ENCODE measurements around the gene TMEM61.
"Not testable (repeated sequence)": the region's sequence is repeated elsewhere in the genome, so short reads cannot be mapped to it uniquely, and the experiment has no call there.

The TMEM61 gene

DNA sequence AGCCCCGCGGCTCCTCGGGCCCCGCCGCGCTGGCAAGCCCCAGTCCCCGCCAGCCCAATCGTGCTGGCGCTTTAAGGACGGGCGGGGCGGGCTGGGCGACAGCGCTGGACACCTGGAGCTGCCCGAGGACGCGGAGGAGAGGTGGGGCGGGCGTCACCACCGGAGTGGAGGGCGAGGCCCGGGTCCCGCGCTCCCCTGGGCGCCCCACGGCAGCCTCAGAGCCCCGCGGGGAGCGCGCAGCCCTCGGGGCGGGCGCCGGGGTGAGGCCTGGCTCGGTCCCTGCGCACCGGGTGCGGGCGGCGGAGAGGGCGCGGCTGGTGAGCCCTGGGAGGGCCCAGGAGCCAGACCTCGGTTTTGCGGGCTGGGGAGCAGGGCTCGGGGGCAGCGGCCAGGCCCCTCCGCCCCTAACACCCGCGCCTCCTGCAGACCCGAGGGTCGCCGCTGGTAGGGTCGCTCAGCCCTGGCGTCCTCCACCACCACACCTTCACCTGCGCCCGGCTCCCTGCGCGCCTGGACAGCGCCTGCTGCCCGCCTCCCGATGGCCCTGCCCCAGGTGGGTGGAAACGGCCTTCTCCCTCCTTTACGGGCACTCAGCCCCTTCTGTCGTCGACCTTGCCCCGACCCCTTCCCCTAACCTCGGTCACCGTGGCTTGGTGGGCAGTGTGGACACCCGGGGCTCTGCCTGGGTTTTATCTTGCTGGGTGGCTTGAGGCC lies at the start of gene TMEM61:
Gene TMEM61, plus strand, starts transcription at position 101 of the 714 bp plus-strand sequence. Its CDS starts 438 bp downstream, at position 539.
- H3K4me1 Mint-ChIP-seq (ENCODE audit: low read depth), result no peaks in the 10 kb centered on the region
- H3K36me3 Mint-ChIP-seq (ENCODE audit: low read depth), result no peaks in the 10 kb centered on the region
- H3K27ac Mint-ChIP-seq, result no peak within 1 kb of the TSS
- no peaks in the 10 kb centered on the region for H3K9me3 Mint-ChIP-seq
- no peak within 1 kb of the TSS for H3K4me3 Mint-ChIP-seq
- H3K27me3 Mint-ChIP-seq, result peaks cover 36% of the 10 kb centered on the region

DNA sequence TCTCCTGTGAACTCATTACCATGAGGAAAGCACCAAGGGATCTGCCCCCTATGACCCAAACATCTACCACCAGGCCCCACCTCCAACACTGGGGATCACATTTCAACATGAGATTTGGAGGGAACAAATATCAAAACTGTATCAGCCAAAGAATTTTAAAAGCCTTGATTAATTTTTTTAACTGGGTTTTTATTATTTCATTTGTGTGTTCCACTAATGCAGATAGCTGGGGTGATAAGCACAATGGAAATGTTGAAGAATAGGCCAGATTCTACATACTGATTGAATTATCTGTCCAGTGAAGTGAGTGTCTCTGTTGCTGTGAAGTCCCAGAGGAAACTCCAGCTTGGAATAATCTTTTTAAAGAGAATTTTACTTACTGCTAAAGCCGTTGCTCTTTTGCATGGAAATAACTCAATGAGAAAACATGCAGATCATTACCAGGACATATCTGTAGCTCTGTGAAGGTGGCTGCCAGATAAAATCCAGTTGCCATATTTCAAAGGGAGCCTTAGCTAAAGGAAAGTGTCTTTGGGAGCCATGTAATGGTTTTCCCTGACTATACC lies 49.1 kb upstream of the TMEM61 start:
- no peaks in the 10 kb centered on the region for H3K9me3 Mint-ChIP-seq
- peaks cover 20% of the 10 kb centered on the region for H3K27me3 Mint-ChIP-seq
- H3K4me3 Mint-ChIP-seq, result no peak overlapping the region
- H3K36me3 Mint-ChIP-seq (ENCODE audit: low read depth), result no peaks in the 10 kb centered on the region
- no peaks in the 10 kb centered on the region for H3K4me1 Mint-ChIP-seq (ENCODE audit: low read depth)
- H3K27ac Mint-ChIP-seq, result no peak overlapping the region

DNA sequence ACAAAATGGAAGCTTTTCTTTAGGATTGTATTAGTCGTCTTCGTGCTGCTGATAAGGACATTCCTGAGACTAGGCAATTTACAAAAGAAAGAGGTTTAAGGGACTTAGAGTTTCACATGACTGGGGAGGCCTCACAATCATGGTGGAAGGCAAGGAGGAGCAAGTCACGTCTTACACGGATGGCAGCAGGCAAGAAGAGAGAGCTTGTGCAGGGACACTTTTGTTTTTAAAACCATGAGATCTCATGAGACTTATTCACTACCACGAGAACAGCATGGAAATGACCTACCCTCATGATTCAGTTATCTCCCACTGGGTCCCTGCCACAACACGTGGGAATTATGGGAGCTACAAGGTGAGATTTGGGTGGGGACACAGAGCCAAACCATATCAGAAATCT lies 46.3 kb upstream of the TMEM61 start:
- H3K27me3 Mint-ChIP-seq, result peaks cover 20% of the 10 kb centered on the region
- H3K4me3 Mint-ChIP-seq, result not testable (repeated sequence)

DNA sequence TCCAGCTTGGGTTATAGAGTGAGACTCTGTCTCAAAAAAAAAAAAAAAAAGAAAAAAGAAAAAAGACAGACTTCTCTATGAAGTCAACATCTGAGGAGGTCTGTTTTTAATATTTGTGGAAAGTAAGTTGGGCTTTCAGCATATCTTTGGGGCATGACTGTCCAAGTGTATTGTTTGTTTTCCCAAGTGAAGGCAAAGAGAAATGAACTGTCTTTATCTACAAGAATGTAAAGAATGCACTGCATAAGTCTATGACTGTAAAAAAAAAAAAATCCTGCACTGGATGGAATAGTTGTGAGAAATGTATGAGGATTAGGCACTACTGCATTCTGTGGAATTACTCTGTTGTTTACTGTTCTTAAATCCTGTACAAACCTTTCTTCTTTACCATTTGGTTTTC lies 45.6 kb upstream of the TMEM61 start:
- peaks cover 20% of the 10 kb centered on the region for H3K27me3 Mint-ChIP-seq
- no peaks in the 10 kb centered on the region for H3K36me3 Mint-ChIP-seq (ENCODE audit: low read depth)
- peaks cover 10% of the 10 kb centered on the region for H3K4me1 Mint-ChIP-seq (ENCODE audit: low read depth)
- no peak overlapping the region for H3K4me3 Mint-ChIP-seq
- no peak overlapping the region for H3K27ac Mint-ChIP-seq
- H3K9me3 Mint-ChIP-seq, result no peaks in the 10 kb centered on the region

More for the DNA sequence above, 46.3 kb upstream of the TMEM61 start:
- not testable (repeated sequence) for H3K9me3 Mint-ChIP-seq; H3K36me3 Mint-ChIP-seq (ENCODE audit: low read depth); H3K27ac Mint-ChIP-seq; H3K4me1 Mint-ChIP-seq (ENCODE audit: low read depth)

DNA sequence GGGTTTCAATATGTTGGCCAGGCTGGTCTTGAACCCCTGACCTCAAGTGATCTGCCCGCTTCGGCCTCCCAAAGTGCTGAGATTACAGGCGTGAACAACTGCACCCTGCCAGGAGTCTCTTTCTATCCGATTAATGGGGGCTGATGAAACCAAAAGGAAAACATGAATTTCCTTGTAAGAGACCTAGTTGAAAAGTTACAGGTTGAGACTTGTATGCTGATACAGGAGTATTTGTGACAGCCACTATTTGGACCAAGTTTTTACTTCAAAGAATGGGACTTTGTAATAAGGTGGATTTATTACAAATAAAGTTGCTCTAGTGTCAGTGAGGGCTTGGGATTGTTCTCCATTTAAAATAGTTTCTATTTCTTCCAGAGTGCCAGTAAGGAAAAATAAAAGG lies 43.6 kb upstream of the TMEM61 start:
- Mint-ChIP-seq H3K36me3 (ENCODE audit: low read depth) (no peaks in the 10 kb centered on the region), H3K27me3 (peaks cover 20% of the 10 kb centered on the region), H3K27ac (no peak overlapping the region), H3K4me3 (no peak overlapping the region), H3K4me1 (ENCODE audit: low read depth) (peaks cover 11% of the 10 kb centered on the region), H3K9me3 (no peaks in the 10 kb centered on the region)

DNA sequence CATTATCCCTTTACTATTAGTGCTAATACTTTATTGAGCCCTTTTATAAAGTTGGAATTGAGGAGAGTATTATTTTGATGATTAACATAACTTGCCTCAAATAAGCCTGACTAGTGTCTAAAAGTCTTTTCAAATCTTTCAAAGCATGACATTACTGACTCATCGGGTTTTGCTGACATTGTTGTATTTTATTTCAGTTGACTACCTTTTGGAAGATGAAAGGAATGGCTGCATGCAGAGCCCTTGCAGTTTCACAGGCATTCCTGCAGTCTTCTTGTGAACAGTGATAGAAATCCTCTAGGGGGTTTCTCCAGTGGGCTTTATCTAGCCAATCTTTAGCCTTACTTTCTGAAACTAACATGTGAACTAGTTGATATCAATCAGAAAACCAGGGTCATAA lies 43.0 kb upstream of the TMEM61 start:
- Mint-ChIP-seq H3K4me1 (ENCODE audit: low read depth) (peaks cover 11% of the 10 kb centered on the region), H3K9me3 (no peaks in the 10 kb centered on the region), H3K27ac (no peak overlapping the region), H3K27me3 (peaks cover 20% of the 10 kb centered on the region), H3K4me3 (no peak overlapping the region), H3K36me3 (ENCODE audit: low read depth) (no peaks in the 10 kb centered on the region)

DNA sequence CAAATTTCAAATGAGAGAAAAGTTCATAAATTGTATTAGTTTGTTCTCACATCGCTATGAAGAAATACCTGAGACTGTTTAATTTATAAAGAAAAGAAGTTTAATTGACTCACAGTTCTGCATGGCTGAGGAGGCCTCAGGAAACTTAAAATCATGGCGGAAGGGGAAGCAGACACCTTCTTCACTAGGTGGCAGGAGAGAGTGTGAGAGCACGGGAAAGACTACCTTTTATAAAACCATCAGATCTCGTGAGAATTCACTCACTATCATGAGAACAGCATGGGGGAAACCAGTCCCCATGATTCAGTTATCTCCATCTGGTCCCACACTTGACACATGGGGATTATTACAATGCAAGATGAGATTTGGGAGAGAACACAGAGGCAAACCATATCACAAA lies 41.5 kb upstream of the TMEM61 start:
- not testable (repeated sequence) for H3K4me3 Mint-ChIP-seq; H3K9me3 Mint-ChIP-seq; H3K36me3 Mint-ChIP-seq (ENCODE audit: low read depth); H3K27ac Mint-ChIP-seq
- Mint-ChIP-seq H3K4me1 (ENCODE audit: low read depth) (peaks cover 11% of the 10 kb centered on the region), H3K27me3 (peaks cover 12% of the 10 kb centered on the region)

DNA sequence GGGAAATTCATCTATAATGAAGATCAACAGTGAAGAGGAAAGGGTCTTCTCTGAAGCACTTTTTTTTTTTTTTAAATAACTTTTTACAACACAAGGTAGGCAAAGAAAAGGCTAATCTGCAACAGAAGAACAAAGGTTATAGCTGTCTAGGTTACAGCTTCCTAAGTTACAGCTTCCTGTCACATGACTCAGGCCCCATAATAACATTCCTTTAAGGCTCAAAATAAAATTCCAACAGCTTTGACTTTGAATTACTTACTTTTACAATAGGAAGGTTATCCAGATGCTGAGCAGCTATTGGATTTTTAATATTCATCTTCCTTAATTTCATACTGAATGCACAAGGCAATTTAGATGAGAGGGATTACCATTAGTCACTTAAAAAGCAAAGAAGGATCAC lies 40.4 kb upstream of the TMEM61 start:
- H3K27ac Mint-ChIP-seq, result no peak overlapping the region
- H3K9me3 Mint-ChIP-seq, result no peaks in the 10 kb centered on the region
- peaks cover 6% of the 10 kb centered on the region for H3K27me3 Mint-ChIP-seq
- no peaks in the 10 kb centered on the region for H3K36me3 Mint-ChIP-seq (ENCODE audit: low read depth)
- H3K4me3 Mint-ChIP-seq, result no peak overlapping the region
- peaks cover 12% of the 10 kb centered on the region for H3K4me1 Mint-ChIP-seq (ENCODE audit: low read depth)

DNA sequence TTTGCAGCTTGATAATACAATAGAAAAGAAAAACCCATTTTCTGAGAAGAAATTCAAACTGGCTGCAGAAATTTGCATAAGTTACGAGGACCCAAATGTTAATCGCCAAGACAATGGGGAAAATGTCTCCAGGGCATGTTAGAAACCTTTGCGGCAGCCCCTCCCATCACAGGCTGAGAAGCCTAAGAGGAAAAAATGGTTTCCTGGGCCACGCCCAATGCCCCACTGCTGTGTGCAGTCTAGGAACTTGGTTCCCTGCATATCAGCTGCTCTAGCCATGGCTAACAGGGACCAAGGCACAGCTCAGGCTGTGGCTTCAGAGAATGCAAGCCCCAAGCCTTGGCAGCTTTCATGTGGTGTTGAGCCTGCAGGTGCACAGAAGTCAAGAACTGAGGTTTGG lies 37.5 kb upstream of the TMEM61 start:
- H3K4me1 Mint-ChIP-seq (ENCODE audit: low read depth), result peaks cover 16% of the 10 kb centered on the region
- no peak overlapping the region for H3K4me3 Mint-ChIP-seq
- H3K36me3 Mint-ChIP-seq (ENCODE audit: low read depth), result no peaks in the 10 kb centered on the region
- H3K27me3 Mint-ChIP-seq, result no peaks in the 10 kb centered on the region
- H3K9me3 Mint-ChIP-seq, result no peaks in the 10 kb centered on the region
- no peak overlapping the region for H3K27ac Mint-ChIP-seq

DNA sequence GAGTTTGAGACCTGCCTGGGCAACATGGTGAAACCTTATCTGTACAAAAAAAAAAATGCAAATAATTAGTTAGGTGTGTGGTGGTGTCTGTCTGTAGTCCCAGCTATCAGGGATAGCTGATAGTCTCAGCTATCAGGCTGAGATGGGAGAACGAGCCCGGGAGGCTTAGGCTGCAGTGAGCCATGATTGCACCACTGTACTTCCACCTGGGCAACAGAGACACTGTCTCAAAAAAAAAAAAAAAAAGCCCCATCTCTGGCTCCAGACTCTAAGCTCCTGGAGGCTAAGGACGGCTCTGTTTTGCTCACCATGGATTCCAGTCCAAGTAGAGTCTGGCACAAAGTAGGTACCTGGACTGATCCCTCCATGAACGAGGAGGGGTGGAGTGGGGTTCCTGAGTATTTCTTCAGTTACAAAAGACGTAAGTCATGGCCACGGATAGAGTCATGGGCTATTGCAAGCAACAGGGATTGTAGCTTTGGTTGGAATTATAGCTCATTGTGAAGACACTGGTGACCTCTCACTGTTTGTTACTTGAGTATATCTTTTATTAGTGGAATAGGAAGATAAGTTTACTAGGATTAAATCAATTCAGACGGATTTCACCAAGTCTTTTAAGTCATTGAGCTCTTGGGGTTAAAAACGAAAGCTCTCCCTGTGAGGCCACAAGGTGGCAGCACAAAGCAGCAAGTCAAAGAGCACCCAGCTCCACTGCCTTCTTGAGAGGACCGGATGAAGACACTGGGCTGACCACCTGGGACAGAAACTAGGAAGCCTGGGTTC lies 35.6 kb upstream of the TMEM61 start:
- peaks cover 7% of the 10 kb centered on the region for H3K4me1 Mint-ChIP-seq (ENCODE audit: low read depth)
- no peaks in the 10 kb centered on the region for H3K9me3 Mint-ChIP-seq
- H3K36me3 Mint-ChIP-seq (ENCODE audit: low read depth), result no peaks in the 10 kb centered on the region
- H3K27ac Mint-ChIP-seq, result no peak overlapping the region
- H3K27me3 Mint-ChIP-seq, result no peaks in the 10 kb centered on the region
- H3K4me3 Mint-ChIP-seq, result no peak overlapping the region

DNA sequence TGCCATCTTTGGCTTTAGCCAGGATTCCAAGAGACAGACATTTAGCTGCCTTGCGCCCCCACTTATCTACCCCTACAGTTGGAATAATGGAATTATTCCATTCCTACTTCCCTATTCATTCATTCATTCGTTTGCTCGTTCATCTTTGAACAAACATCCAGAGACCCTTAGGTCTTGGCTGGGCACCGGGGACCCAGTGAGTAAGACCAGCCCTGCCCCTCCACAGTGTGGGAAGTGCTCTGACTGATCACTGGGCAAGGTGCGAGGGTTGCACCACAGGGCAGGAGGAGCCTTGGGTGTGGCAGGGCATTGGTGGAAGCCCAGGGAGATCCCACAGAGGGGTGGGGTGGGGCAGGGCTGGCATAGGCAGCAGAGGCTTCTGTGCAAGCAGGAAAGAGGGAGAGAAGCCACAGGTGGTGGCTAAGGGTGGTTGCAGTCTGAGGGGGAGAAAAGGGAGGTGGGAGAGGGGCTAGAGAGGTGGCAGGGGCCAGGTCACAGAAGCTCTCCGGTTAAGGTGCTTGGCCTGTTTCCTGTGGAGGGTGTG lies 35.0 kb upstream of the TMEM61 start:
- H3K9me3 Mint-ChIP-seq, result no peaks in the 10 kb centered on the region
- H3K27ac Mint-ChIP-seq, result no peak overlapping the region
- no peaks in the 10 kb centered on the region for H3K36me3 Mint-ChIP-seq (ENCODE audit: low read depth)
- peaks cover 5% of the 10 kb centered on the region for H3K4me1 Mint-ChIP-seq (ENCODE audit: low read depth)
- H3K4me3 Mint-ChIP-seq, result no peak overlapping the region
- H3K27me3 Mint-ChIP-seq, result no peaks in the 10 kb centered on the region

DNA sequence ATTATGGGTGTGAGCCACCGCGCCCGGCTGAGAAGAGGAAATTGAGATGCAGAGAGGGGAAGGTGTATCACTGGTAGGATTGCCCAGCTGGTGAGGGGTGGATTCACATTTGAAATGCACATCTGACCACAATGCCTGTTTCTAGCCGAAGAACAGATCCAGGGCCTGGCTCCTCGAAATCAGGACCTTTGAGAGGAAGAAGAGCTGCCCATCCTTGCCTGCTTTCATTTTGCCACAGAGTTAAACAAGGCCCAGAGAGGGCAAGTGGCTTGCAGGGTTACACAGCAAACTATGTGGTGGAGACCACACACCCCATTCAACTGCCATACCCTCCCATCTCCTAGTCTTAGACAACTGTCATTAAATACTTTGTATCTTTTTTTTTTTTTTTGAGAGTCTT lies 32.9 kb upstream of the TMEM61 start:
- Mint-ChIP-seq H3K9me3 (no peaks in the 10 kb centered on the region), H3K4me1 (ENCODE audit: low read depth) (peaks cover 5% of the 10 kb centered on the region), H3K27ac (no peak overlapping the region), H3K36me3 (ENCODE audit: low read depth) (no peaks in the 10 kb centered on the region), H3K27me3 (no peaks in the 10 kb centered on the region), H3K4me3 (no peak overlapping the region)

DNA sequence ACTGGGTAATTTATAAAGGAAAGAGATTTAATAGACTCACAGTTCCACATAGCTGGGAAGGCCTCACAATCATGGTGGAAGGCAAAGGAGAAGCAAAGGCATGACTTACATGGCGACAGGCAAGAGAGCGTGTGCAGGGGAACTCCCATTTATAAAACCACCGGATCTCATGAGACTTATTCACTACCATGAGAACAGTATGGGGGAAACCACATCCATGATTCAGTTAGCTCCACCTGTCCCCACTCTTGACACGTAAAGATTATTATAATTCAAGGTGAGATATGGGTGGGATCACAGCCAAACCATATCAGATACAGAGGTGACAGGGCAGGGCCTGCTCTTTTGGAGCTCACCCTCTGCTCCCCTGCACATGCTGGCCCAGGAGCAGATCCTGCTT lies 31.4 kb upstream of the TMEM61 start:
- Mint-ChIP-seq H3K4me1 (ENCODE audit: low read depth) (peaks cover 5% of the 10 kb centered on the region), H3K27ac (no peak overlapping the region), H3K9me3 (no peaks in the 10 kb centered on the region), H3K36me3 (ENCODE audit: low read depth) (no peaks in the 10 kb centered on the region), H3K27me3 (no peaks in the 10 kb centered on the region), H3K4me3 (no peak overlapping the region)

DNA sequence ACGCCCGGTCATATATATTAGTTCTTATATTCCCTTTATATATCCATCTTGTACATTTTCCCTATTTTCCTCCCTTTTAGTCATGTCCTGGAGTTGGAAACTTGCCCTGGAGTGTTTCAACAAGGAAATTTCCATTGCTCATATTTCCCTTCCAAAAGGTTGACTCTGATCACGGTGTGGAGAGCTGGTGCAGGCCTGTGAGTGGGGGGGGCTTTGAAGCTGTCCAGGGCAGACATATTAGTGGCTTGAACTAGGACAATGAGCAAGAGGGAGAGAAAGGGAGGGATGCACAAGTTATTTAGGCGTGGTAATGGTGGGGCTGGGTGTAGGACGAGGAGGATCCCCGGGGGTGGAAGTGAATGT lies 30.4 kb upstream of the TMEM61 start:
- H3K27ac Mint-ChIP-seq, result no peak overlapping the region
- no peaks in the 10 kb centered on the region for H3K27me3 Mint-ChIP-seq
- H3K4me1 Mint-ChIP-seq (ENCODE audit: low read depth), result peaks cover 5% of the 10 kb centered on the region
- no peaks in the 10 kb centered on the region for H3K36me3 Mint-ChIP-seq (ENCODE audit: low read depth)
- H3K4me3 Mint-ChIP-seq, result no peak overlapping the region
- H3K9me3 Mint-ChIP-seq, result no peaks in the 10 kb centered on the region

DNA sequence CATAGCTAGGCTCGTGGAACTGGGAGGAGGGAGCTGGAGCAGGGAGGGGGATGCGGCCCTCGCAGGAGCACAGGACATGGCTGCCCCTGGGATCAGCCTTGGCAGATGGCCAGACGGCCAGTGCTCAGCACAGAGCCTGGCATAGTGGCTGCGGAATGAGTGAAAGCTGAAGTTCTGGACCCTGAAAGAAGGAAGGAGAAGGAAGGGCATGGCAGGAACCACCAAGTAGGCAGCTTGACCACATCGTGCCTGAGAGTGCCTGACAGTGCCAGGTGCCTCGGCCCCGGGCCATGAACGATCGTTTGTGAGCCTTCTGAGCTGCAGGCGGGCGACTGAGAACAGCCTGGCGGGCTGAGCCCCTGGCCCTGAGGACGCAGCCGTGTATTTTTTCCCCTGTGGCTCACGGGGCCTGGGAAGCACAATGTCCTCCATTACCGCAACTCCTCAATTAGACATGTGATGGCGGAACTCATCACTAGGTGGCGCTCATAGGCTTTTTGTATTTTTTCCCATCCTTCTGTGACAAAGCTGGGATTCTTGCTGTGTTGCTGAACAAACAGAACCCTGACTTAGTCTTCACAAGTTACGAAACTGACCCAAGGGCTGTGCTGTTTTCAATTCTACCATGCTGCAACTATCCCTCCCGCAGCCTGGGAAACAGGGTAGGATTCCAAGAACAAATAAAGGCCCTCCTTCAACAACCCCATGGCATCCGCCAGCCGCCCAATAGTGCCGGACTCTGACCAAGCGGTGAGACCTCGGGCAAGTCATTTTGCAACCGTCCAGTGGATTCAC lies 29.9 kb upstream of the TMEM61 start:
- Mint-ChIP-seq H3K27ac (no peak overlapping the region), H3K36me3 (ENCODE audit: low read depth) (no peaks in the 10 kb centered on the region), H3K4me3 (no peak overlapping the region), H3K27me3 (no peaks in the 10 kb centered on the region), H3K4me1 (ENCODE audit: low read depth) (no peaks in the 10 kb centered on the region), H3K9me3 (no peaks in the 10 kb centered on the region)
